Subcutaneous adipose tissue (tissue), 4 donors: ENCODE results near the gene ENTPD6. TPM values are rescaled to one million over a fixed set of nuclear protein-coding genes. Genes with fewer than 3 reads are reported as not detected.

Experiments used
- total RNA-seq, 4 donors: library from RNA; depleted of rRNA; stranded (reverse); fragments of >200 nt; gene quantifications; one replicate each; pipeline ENCODE4 v1.1.0, GENCODE V29; 2016
- TF ChIP-seq, protein P1 (sequence below): fragments of 450-650 bp; IDR thresholded peaks from one replicate; pipeline ENCODE4 v1.5.1; 2016; ENCODE audit warnings: low read depth, mild to moderate bottlenecking, control low read depth, antibody characterized with exemption, moderate library complexity

ENTPD6 gene
- total RNA-seq, 4 donors from 2014 or later, result 41.3 to 82.5 (median 53.6) TPM

GRCh38 chr20:25191689-25192088, 3.8 kb upstream of the ENTPD6 start:
- TF ChIP-seq, protein P1, sequence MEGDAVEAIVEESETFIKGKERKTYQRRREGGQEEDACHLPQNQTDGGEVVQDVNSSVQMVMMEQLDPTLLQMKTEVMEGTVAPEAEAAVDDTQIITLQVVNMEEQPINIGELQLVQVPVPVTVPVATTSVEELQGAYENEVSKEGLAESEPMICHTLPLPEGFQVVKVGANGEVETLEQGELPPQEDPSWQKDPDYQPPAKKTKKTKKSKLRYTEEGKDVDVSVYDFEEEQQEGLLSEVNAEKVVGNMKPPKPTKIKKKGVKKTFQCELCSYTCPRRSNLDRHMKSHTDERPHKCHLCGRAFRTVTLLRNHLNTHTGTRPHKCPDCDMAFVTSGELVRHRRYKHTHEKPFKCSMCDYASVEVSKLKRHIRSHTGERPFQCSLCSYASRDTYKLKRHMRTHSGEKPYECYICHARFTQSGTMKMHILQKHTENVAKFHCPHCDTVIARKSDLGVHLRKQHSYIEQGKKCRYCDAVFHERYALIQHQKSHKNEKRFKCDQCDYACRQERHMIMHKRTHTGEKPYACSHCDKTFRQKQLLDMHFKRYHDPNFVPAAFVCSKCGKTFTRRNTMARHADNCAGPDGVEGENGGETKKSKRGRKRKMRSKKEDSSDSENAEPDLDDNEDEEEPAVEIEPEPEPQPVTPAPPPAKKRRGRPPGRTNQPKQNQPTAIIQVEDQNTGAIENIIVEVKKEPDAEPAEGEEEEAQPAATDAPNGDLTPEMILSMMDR, result no peak

- TF ChIP-seq, protein P1, result no peak
Observed at GRCh38 chr20:25193843-25194242, 1.7 kb upstream of the ENTPD6 start.

DNA sequence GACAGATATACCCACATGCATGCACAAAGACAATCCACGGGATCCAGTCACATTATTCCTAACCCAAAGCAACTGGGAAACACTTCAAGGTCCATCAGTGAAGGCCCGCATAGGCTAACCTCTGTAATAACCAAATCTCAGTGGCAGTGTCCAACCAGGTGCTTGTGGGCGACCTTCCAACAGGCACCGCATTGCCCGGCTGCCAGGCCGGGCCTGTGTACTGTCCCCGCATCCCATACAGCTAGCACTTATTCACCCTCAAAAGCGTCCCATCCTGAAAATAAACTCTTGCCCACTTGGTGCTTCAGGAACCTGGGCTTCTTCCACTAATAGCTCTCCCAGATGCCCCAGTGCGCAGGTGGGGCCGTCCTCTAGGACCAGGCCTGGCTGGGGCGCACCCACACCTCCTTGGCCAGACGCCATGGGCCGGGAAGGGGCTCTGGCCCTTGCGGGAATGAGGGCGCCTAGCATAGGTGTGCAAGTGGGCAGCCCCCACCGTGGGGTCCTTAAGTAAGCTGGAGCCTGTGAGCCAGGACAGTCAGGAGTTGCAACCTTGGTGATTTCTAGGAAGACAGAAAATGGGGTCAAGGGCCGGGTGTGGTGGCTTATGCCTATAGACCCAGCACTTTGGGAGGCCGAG, 1.1 kb upstream of the ENTPD6 start:
- TF ChIP-seq, protein P1, result no peak

DNA sequence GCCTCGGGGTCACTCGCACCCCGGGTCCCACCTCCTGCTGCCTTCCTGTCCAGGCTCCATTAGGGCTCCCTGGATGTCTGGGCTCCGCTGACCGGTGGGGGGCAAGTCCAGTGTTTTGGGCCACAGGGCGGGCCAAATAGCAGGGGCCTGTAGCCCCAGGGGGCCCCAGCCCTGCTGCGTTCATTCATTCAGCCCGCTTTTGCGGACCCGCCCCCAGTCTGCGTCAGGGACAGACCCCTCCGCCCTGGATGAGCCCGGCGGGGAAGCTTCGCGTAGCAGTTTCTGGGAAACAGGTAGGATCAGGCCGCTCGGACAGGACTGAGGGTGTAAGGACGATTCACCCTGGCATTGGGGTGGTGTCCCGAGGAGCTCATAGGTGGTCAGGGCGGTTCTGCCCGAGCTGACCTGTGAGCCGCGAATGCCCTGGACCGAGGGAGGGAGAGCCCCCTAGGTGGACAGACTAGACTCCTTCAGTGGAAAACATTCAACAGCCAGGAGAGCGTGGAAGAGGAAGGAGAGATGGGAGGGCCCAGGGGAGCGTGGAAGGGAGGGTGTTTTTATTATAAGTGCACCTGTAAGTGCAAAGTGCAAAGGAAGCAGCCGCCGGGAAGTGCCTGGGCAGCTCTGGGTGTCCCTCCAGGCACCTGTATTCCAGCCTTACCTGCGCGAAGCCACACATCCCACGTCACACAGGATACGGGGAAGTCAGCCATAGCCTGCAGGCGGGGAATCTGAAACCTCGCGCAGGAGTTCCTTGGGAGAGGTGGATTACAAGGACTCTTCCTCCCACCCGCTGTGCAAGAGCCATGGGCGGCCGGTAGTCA, 662 bp downstream of the ENTPD6 start:
- TF ChIP-seq, protein P1, result no peak

GRCh38 chr20:25196786-25197120, 1.2 kb downstream of the ENTPD6 start:
- TF ChIP-seq, protein P1, result no peak

DNA sequence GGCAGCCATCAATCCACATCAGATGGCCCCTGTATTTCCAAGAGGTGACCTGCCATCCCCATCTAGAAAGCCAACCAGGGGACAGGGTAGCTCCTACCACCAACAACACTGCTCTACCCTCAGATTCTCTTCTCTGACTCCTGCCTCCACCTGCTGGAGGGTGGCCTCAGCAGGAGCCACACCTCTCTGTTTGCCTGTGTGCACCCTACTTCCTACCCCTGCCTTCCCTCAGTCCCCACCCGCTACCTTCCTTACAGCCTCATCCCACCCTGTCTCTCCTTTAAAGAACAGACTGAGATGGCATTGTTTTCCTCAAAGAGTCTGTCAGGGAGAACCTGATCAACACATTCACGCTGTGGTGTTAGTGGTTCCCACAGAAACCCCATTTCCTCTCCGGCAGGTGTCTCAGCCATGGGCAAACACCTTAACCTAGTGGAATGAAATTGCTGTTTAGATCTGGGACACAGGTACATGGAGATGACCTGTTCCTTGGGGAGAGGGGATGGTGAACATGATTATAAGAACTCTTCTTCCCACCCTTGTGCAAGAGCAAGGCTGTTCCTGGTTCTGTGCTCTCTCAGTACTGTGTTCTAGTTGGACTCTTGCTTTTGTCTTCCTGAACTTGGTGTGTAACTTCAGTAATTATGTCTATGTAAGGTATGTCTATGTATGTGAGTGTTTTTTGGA, 1.8 kb downstream of the ENTPD6 start:
- TF ChIP-seq, protein P1, result no peak

GRCh38 chr20:25197870-25198190, 2.3 kb downstream of the ENTPD6 start:
- TF ChIP-seq, protein P1, result no peak
